SK-N-SH (cell line): ENCODE results near the gene ZFAND4. TPM values are rescaled to one million over a fixed set of nuclear protein-coding genes. Genes with fewer than 3 reads are reported as not detected.
A peak's percentile ranks its signal among the peaks of the same experiment; 100 is the strongest.
"Not testable (repeated sequence)": the region's sequence is repeated elsewhere in the genome, so short reads cannot be mapped to it uniquely, and the experiment has no call there.

Experiments used
- CTCF ChIA-PET: fragments of 300-600, 350-600 bp; formaldehyde crosslinking; extraction: SDS; loops from one replicate; lab custom pipeline; 2021; lab: Yijun Ruan, JAX
- POLR2A ChIA-PET: fragments of 350-600 bp; sonication (Branson Sonifier 250); formaldehyde crosslinking; extraction: SDS; loops from one replicate; lab custom pipeline; 2020; ENCODE audit warnings: antibody characterized with exemption, inconsistent platforms; lab: Yijun Ruan, JAX
- DNase-seq: peaks from one replicate; pipeline ENCODE4 v3.0.0; 2012
- H2AFZ ChIP-seq: fragments of 200-600 bp; sonication (generic); 2 replicates; pipeline ENCODE4 v1.8.1; 2016; ENCODE audit warnings: antibody characterized with exemption, mild to moderate bottlenecking, low read depth
- H3F3A ChIP-seq: fragments of 200-600 bp; sonication (generic); replicated peaks from 2 replicates; pipeline ENCODE3; 2016; ENCODE audit warnings: antibody characterized with exemption, mild to moderate bottlenecking; ENCODE audit not compliant: insufficient read depth
- H3K27ac ChIP-seq, 2 experiments: fragments of 200-500 bp in 1 of 2; fragments of 200-600 bp in 1 of 2; sonication (Bioruptor generic) in 1 of 2; sonication (generic), shearing (Covaris generic) in 1 of 2; 2 replicates each; pipeline versions ENCODE4 v1.5.1 to v1.6.1; 2014 to 2016; ENCODE audit warnings: low read depth in 2 of 2, inconsistent platforms in 1 of 2, low read length in 1 of 2, mild to moderate bottlenecking in 1 of 2, mixed read lengths in 1 of 2
- H3K27me3 ChIP-seq: fragments of 200-600 bp; sonication (generic), shearing (Covaris generic); 2 replicates; pipeline ENCODE4 v1.6.1; 2016; ENCODE audit warnings: mixed run types; ENCODE audit not compliant: insufficient read depth
- H3K36me3 ChIP-seq, 2 experiments: fragments of 200-500 bp in 1 of 2; fragments of 200-600 bp in 1 of 2; sonication (Bioruptor generic) in 1 of 2; sonication (generic) in 1 of 2; replicated peaks in 1 of 2; 2 replicates each; pipeline versions ENCODE3 to v1.5.1; 2014 to 2016; ENCODE audit warnings: low read length in 1 of 2, mild to moderate bottlenecking in 1 of 2; ENCODE audit not compliant: insufficient read depth in 2 of 2, control insufficient read depth in 1 of 2
- H3K4me1 ChIP-seq, 2 experiments: fragments of 200-500 bp in 1 of 2; fragments of 200-600 bp in 1 of 2; sonication (Bioruptor generic) in 1 of 2; sonication (generic), shearing (Covaris generic) in 1 of 2; 2 replicates each; pipeline versions ENCODE4 v1.5.1 to v1.6.1; 2014 to 2016; ENCODE audit warnings: low read depth in 1 of 2, low read length in 1 of 2, mixed run types in 1 of 2; ENCODE audit not compliant: insufficient read depth in 2 of 2, control insufficient read depth in 1 of 2
- H3K4me2 ChIP-seq: fragments of 200-600 bp; sonication (generic), shearing (Covaris generic); 2 replicates; pipeline ENCODE4 v1.6.1; 2017; ENCODE audit warnings: mixed run types
- H3K4me3 ChIP-seq, 2 experiments: fragments of 200-500 bp in 1 of 2; fragments of 200-600 bp in 1 of 2; sonication (Bioruptor generic) in 1 of 2; sonication (generic), shearing (Covaris generic) in 1 of 2; 2 replicates each; pipeline versions ENCODE4 v1.5.1 to v1.8.1; 2014 to 2016; ENCODE audit warnings: low read depth in 2 of 2, inconsistent platforms in 1 of 2, low read length in 1 of 2, mild to moderate bottlenecking in 1 of 2, mixed read lengths in 1 of 2, moderate library complexity in 1 of 2
- H3K79me2 ChIP-seq: fragments of 200-600 bp; sonication (generic); 2 replicates; pipeline ENCODE4 v1.8.1; 2017; ENCODE audit warnings: mild to moderate bottlenecking; ENCODE audit not compliant: insufficient read depth
- H3K9ac ChIP-seq: fragments of 200-600 bp; sonication (generic); 2 replicates; pipeline ENCODE4 v1.6.1; 2017; ENCODE audit warnings: mixed run types
- H3K9me2 ChIP-seq: fragments of 200-600 bp; sonication (generic); 2 replicates; pipeline ENCODE4 v1.6.1; 2017; ENCODE audit warnings: mixed run types
- H3K9me3 ChIP-seq: fragments of 200-600 bp; sonication (generic); 2 replicates; pipeline ENCODE4 v1.6.1; 2017; ENCODE audit warnings: mixed run types, mild to moderate bottlenecking, moderate library complexity
- H4K20me1 ChIP-seq: fragments of 200-600 bp; sonication (generic); 2 replicates; pipeline ENCODE4 v1.6.1; 2017; ENCODE audit warnings: mild to moderate bottlenecking, mixed run types; ENCODE audit not compliant: insufficient read depth
- CHD2 ChIP-seq: fragments of 150-350 bp; IDR thresholded peaks from 2 replicates; pipeline ENCODE4 v1.6.1; 2018; ENCODE audit warnings: low read length; ENCODE audit not compliant: partially characterized antibody
- EP300 ChIP-seq, 2 experiments: IDR thresholded peaks; 2 replicates each; pipeline versions ENCODE4 v1.4.0 to v1.6.1; 2012; ENCODE audit warnings: borderline replicate concordance in 1 of 2, low read depth in 1 of 2, low read length in 1 of 2
- MAX ChIP-seq: IDR thresholded peaks from 2 replicates; pipeline ENCODE4 v1.4.0; 2012; ENCODE audit warnings: low read depth
- NFIC ChIP-seq: IDR thresholded peaks from 2 replicates; pipeline ENCODE4 v1.4.0; 2012; ENCODE audit warnings: borderline replicate concordance
- NRF1 ChIP-seq: IDR thresholded peaks from 2 replicates; pipeline ENCODE4 v1.6.1; 2012; ENCODE audit warnings: low read depth, mild to moderate bottlenecking, low read length
- POLR2AphosphoS5 ChIP-seq: IDR thresholded peaks from 2 replicates; pipeline ENCODE4 v1.6.1; 2012; ENCODE audit warnings: low read depth, low read length
- RFX5 ChIP-seq: IDR thresholded peaks from 2 replicates; pipeline ENCODE4 v1.6.1; 2012; ENCODE audit warnings: mild to moderate bottlenecking, improper control_type of control experiment, low read length
- TAF1 ChIP-seq: IDR thresholded peaks from 2 replicates; pipeline ENCODE4 v1.6.1; 2012; ENCODE audit warnings: low read depth, mild to moderate bottlenecking, low read length, moderate library complexity, borderline replicate concordance
- TEAD4 ChIP-seq: IDR thresholded peaks from 2 replicates; pipeline ENCODE4 v1.4.0; 2012; ENCODE audit warnings: mild to moderate bottlenecking, borderline replicate concordance; ENCODE audit not compliant: insufficient read depth
- USF2 ChIP-seq: fragments of 150-350 bp; IDR thresholded peaks from 2 replicates; pipeline ENCODE4 v1.6.1; 2017; ENCODE audit warnings: antibody characterized with exemption, low read length, low read depth, borderline replicate concordance
- YY1 ChIP-seq: IDR thresholded peaks from 2 replicates; pipeline ENCODE4 v1.4.0; 2012; ENCODE audit warnings: low read depth, mild to moderate bottlenecking
- ZBTB33 ChIP-seq: IDR thresholded peaks from 2 replicates; pipeline ENCODE4 v1.4.0; 2012; ENCODE audit warnings: low read depth, borderline replicate concordance
- WGBS: methylation state at CpG from one replicate; pipeline ENCODE4 v1.1.6; 2017; ENCODE audit warnings: low lambda C conversion rate; 5-methylcytosine and 5-hydroxymethylcytosine counted together
- polyA plus RNA-seq, 3 experiments: library from polyadenylated mRNA; depleted of rRNA; stranded (reverse); fragments of >200 nt; gene quantifications; 2 replicates each; pipeline ENCODE4 v1.2.3, GENCODE V29; 2012

The ZFAND4 gene
- polyA plus RNA-seq, 1 of the 3 experiments (the other 2 are of a cell fraction): 2.0 TPM

GRCh38 chr10:45672181-45673073 lies at the start of gene ZFAND4 (continued):
- TF ChIP-seq ZBTB33: no peak
- no peak for TF ChIP-seq TEAD4
- peak; percentile 90 for TF ChIP-seq MAX
- TF ChIP-seq TAF1: peak; percentile 59; the same call in 1 of the 2 replicates
- TF ChIP-seq EP300 (IDR thresholded peaks at IDR 0.05; ENCODE audit: borderline replicate concordance in 1 of 2, low read depth in 1 of 2, low read length in 1 of 2): peak in 1 of 2 experiments; percentile 45; a peak in 1 of 4 replicates
- peak; percentile 41; the same call in 1 of the 2 replicates for TF ChIP-seq POLR2AphosphoS5
- TF ChIP-seq YY1: no peak
- TF ChIP-seq NRF1: no peak
- TF ChIP-seq NFIC: peak; percentile 38; the same call in 1 of the 2 replicates
- TF ChIP-seq USF2: no peak
- peak; percentile 98 for TF ChIP-seq RFX5
- TF ChIP-seq CHD2: peak; percentile 41

- DNase-seq, H3K27me3 ChIP-seq, H3K4me2 ChIP-seq, H3K4me1 ChIP-seq, H3K79me2 ChIP-seq, H4K20me1 ChIP-seq, H3K4me3 ChIP-seq, H3F3A ChIP-seq, H2AFZ ChIP-seq, H3K9me3 ChIP-seq, POLR2A ChIA-PET, H3K9me2 ChIP-seq, CTCF ChIA-PET, H3K36me3 ChIP-seq, H3K27ac ChIP-seq, H3K9ac ChIP-seq: not testable (repeated sequence)
- WGBS: 65% methylated on average over 10 of the region's 10 CpGs
These were observed 48.9 kb upstream of the ZFAND4 start for GRCh38 chr10:45721503-45721902.

GRCh38 chr10:45717642-45718041 lies 45.1 kb upstream of the ZFAND4 start:
- H3K4me2 ChIP-seq, H3K79me2 ChIP-seq, H3K9me2 ChIP-seq, H3F3A ChIP-seq, CTCF ChIA-PET, H3K4me1 ChIP-seq, POLR2A ChIA-PET, H3K27me3 ChIP-seq, H3K9ac ChIP-seq, DNase-seq, H3K4me3 ChIP-seq, H3K27ac ChIP-seq, H3K9me3 ChIP-seq, H4K20me1 ChIP-seq, H2AFZ ChIP-seq, H3K36me3 ChIP-seq: not testable (repeated sequence)
- WGBS: 70% methylated on average over 1 of the region's 1 CpG

- H3K27ac ChIP-seq, H3K9ac ChIP-seq, H3K4me2 ChIP-seq, H3K27me3 ChIP-seq, H3K9me2 ChIP-seq, POLR2A ChIA-PET, H3F3A ChIP-seq, H3K4me3 ChIP-seq, H3K36me3 ChIP-seq, H4K20me1 ChIP-seq, CTCF ChIA-PET, H3K79me2 ChIP-seq, DNase-seq, H3K4me1 ChIP-seq, H3K9me3 ChIP-seq, H2AFZ ChIP-seq: not testable (repeated sequence)
- WGBS: 32% methylated on average over 3 of the region's 3 CpGs
These were observed 44.5 kb upstream of the ZFAND4 start for GRCh38 chr10:45717053-45717452.
